Activated CD4-positive, CD25-positive, alpha-beta regulatory T cell treated with anti-CD3 and anti-CD28 coated beads, Interleukin-2, amount 50 U/mL, for 24 hours (primary cell): ENCODE measurements around the gene CNTNAP5.

Experiments
- ATAC-seq, 2 donors: fragments of 150-1000 bp; cut with Tn5 transposase; one replicate each; pipeline ENCODE4 v1.10.0; 2021; ENCODE audit warnings: mild to moderate bottlenecking in 1 of 2, moderate library complexity in 1 of 2

The CNTNAP5 gene

DNA sequence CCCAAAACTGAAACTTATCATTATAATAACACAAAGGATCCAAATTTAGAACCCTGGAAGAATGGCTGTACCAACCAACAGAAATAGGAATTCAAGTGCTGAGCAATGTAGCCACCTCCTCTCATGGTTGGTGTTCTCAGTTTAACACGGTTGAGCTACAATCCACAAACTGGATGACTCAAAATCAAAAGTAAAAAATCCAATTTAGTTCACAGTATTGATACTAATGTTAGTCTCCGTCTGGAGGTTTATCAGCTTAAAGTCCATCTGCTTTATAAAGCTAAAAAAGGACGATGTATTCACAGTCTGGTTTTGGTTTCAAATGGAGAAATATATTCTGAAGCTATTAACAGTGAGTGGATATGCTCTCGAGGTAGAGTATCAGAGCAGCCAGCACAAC, 40.5 kb downstream of the CNTNAP5 start:
- ATAC-seq: no peak

DNA sequence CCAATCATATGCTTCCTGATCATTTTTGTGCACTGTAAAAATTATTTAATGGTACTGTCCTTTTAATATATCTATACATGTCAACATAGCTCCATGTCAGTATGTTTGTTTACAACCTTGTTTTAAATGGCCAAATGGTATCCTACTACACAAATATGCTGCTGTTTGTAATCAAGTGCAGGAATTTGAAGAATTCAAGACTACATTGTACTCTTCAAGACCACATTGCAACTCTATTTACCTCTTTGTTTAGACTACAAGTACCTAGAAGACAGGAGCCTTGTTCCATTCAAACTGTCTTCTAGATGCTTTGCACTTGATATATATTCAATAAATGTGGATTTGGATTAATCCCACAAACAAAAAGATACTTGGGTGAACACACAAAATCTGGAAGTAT, 41.7 kb downstream of the CNTNAP5 start:
- no peak for ATAC-seq

DNA sequence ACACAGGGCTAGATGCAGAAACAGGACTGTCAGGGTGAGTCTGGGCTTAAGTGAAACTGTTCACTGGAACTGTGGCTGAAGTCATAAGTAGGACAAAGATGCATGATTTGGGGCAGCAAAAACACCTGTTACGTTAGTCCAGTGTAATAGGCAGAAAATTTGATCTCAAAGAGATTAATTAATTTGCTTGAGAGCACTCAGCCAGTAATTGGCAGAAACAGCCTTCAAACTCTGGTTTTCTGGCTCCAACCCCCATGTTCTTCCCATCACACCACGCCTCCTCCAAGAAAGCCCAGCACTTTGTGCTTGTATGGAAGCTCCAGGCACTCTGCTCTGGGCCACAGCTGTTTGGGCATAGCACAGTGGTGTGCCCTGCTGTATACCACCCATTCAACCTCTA, 54.0 kb downstream of the CNTNAP5 start:
- no peak for ATAC-seq

DNA sequence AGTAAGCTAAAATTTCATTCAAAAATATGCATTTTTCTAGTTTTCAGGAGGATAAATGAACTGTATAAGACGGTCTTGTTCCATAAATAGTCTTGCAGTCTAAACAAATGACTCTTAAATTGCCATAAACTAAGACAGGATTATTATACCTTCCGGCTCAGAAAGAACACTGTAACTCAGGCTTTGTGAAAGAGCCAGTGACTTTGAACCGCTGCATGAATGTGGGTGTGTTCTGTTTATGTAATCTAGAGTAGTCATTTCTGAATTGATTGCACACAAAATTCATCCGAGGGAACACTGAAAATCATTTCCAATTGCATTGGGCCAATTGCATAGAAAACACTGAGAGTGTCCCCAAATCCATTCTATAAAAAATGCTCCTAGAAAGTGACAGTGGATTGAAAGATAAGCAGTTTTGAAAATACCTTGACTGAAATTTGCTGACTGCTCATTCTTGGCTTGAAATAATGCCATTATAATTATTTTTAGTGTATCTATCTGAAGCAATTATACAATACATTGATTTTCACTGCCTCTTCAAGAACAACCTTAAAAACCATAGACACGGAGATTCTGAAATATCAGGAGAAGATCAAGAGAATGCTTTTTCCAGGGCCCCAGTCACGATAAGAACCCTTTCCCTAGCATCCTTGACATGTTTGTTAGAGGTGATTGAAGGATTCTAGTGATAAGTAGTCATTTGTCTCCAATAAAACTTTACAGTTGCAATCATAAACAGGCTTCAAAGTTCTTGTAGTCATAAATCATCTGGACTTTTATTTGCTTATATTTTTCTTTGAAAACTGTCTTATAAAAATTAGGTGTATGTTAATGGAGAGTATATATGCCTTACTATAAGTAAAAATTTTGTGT, 55.4 kb downstream of the CNTNAP5 start:
- no peak for ATAC-seq

DNA sequence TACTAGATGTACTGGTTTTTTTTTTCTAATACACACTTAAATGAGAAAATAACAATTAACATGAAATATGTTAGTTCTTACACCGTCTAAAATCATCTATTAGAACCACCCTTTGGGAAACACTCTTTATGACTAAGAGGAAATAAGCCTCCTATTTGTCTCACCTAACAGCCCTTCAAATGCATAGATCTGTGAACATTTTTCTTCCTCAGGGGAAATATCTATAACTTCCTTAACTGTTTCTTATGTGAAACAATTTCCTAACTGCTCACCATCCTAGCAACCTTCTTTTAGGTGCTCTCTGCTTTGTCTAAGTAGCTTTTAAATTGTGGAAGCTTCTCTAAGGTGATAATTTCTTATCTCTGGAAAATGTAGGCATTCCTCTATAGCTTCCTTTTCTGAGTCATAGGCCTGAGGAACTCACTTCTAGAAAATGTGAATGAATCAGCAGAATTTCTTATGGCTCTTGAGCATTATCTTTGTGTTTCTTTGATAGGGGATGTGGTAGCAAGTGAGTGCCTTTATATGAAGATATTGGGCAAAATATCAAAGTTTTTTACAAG, 56.1 kb downstream of the CNTNAP5 start:
- ATAC-seq: no peak

DNA sequence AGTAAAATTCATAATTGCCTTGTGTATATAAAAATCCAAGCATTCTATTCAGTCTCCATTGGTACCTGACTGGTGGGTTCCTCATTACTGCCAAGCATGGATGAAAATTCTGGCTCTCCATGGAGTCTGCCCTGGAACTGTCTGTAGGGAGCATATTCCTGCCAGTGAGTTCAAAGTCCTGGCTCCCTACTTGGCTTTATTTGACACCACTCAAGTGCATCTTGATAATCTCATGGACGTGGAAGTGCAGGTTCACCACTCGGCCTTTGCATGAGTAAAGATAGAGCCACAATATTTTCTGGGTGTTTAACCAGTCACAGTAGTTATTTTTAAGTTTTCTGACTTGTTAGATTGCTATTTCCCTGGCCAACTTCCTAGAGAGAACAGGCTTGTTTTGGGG, 63.5 kb downstream of the CNTNAP5 start:
- no peak for ATAC-seq

DNA sequence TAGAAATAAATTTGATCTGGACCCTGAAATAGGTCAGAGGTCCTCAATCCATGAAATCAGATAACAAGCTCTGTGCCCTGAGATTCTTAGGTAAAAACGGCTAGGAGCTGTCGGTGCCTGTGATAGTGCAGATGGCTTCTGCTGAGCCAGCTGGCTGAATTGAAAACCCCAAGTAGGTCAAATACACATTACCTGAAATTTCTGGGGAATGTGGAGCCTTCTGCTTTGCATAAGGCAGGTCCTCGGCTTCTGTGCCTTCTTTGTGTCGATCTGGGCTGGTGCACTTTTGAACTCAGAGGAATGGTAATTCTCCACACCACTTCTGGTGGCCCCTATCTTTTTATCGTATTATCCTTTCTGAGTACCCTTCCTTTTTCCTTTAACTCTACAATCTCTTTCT, 66.6 kb downstream of the CNTNAP5 start:
- ATAC-seq: no peak

DNA sequence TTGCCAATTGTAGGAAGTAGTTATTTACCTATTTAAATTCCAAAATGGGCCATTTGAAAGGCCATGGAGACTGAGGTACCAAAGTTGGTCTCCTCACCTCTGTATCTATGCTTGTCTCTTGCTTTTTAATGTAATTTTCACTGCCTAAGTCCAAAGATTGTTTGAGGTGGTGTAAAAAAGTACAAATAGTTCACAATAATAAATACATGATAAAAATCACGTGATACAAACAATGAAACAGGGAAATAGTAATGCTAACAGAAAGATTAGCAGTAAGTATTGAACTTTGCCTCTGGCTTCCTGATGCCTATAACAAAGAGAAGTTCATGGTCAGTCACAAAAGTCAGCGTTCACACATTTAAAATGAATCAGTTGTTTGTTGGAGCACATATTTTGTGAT, 67.6 kb downstream of the CNTNAP5 start:
- no peak for ATAC-seq

DNA sequence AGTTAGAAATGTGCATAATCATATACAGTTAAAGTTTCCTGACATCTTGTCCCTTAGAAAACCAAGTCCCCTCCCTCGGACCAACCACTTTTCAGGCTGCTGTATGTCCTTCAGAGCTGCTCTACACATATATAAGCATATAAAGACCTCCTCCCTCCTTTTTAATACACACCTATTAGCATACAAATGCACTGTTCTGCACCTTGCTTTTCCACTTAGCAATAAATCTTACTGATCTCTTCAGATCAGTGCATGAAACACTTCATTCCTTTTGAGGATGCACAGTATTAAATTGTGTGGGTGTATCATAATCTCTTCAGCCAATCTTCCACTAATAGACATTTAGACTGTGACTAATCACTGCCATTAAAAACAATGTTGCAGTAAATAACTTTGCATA, 79.8 kb downstream of the CNTNAP5 start:
- no peak for ATAC-seq

DNA sequence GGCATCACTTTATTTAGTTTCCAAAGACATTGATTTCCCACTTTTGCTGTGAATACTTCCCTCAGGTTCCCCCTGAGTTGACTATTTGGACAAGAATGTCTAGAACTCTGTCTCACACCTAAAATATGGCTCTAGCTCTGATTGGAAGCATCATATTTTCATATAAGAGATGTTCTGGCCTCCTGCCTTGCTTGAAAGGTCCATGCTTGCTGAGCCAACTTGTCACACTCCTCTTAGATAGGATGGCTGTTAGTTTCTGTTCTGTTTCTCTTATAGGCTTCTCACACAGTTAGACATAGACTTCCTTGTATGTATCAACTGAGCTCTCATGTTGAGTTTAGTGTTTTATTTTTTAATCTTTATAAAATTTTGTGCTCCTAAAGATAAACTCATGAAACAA, 87.1 kb downstream of the CNTNAP5 start:
- ATAC-seq: no peak

DNA sequence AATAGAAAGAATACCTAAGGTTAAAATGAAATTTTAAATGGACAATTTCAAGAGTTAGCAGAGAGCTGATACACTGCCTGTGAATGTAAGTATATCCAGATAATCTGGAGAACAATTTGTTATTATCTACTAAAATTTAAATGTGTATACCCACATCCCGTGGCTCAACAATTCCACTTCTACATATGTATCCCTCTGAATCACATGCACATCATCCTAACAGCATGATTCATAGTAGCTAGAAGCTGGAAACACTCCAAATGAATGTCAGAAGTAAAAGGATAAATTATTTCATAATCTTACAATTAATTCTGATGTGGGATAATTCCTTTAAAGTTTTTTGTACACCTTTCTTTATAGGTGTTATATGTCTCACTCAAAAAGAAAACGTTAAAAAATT, 87.9 kb downstream of the CNTNAP5 start:
- no peak for ATAC-seq

DNA sequence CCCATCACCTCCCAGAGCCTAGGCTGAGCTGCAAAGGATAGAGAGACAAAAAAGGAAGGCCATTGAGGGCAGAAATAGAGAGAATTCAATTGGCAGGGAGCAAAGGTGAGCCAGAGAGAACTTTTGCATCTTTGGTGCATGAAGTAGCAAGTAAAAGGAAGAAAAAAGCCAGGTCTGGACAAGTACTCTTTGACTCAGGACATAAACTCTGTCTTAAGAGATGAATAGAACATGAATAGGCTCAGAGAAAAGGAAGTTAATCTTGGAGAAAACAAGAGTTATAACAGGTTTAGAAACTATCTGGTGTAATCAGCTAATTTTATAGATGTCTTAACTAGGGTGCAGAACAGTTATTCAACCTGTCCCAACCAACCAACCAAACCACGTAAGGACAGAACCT, 95.2 kb downstream of the CNTNAP5 start:
- ATAC-seq: no peak

DNA sequence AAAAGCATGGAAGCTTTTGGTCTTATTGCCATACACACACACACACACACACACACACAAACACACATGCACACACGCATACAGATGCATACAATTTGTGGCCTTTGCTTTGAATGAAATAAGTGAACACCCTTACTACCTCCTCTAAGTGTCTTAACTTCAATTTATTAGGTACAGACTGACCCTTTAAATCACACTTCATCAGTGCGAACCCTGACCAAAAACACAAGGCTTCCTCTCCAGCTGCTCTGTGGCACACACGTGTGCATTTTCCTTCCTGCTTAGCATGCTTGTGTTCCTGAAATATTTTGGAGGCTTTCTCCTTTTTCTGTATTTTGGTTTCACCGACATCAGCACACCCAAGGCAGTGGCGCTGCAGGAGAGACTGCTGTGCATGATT, 96.0 kb downstream of the CNTNAP5 start:
- no peak for ATAC-seq

DNA sequence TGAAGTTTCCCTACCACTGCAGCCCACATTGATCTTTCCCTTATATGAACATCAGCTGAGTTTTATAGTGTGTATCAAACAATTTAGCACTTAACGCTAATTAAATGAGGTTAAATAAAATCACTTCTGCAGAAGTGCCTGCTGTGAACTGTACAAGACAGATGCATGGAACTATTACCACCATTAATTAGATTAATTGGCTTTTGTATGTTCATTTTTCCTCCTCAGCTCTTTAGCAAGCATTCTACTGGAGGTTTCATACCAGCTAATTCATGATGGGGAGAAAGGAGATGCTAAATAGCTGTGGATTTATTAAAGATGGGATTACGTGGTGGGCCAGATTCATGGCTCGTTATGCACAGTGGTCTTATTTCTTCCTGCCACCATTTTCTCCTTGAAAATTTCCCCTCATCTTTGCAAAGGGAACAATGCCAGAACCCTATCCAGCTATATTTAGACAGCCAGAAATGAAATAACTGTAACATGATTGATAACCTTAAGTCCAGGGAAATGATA, 96.7 kb downstream of the CNTNAP5 start:
- no peak for ATAC-seq

DNA sequence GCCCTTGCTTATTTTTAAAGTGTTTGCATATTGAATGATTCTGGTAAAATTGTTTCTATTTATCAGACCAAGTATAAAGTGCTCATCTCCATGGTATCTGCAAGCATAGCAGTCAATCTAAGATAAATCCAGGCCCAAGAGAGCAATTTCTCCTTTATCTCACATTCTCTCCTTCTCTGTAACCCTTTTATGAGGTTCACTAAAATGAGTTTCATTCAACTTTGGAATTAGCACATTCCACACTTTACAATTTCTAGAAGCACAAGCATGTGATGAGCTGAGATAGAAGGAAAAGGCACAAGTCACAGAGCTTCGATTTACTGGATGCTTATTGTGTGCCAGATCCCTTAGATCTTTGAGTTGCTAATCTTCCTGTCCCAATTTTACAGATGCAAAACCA, 97.3 kb downstream of the CNTNAP5 start:
- ATAC-seq: no peak

DNA sequence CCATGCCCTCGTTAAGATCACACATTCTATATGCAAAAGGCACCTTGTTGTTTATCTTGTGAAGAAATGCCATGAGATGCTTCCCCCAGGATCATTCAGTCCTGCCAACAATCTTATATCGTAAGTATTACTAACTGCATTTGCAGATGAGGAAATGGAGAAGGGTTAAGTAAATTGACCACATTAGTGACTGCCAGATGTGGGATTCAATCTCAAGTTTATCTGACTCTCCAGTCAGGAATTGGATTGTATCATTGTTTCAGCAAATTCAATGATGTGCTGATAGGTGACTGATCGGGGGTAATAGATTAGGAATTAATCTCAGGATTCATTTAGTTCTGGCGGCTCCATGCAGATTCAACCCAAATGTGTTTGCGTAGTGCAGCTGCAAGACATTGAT, 106.2 kb downstream of the CNTNAP5 start:
- no peak for ATAC-seq

DNA sequence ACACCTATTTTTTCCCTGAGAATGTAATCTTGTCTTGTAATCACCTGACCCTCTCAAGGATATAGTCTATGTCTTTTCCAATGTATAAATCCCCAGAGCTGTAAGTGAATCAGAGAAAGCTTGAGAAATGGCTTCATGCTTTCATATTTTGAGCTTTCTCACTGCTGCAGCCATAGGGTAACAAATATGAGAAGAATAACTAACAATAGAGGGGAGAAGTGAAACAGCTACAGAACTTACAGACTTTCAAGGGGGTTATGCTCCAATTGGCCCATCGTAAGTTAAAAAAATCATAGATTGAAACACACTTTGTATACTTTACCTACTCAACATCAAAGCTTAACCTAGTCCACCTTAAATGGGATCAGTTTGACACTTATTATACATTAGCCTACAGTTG, 111.0 kb downstream of the CNTNAP5 start:
- ATAC-seq: no peak

DNA sequence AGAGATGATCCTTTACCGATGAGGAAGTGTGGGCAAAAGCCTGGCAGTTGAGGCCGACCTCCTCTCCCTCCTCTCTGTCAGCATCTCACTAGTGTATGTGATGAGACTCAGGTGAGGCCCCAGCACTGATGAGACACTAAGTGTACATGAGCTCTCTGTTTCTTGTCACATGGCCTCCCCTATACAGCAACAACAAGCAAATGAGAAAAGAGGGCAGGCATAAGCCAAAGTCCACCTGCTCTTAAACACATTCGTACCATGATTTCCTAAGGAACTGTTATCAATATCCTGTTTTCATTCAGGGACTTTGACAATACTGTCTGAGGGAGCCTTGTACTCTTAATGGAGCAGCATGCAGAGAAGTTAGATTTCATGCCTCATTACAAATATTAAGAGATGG, 113.0 kb downstream of the CNTNAP5 start:
- no peak for ATAC-seq

DNA sequence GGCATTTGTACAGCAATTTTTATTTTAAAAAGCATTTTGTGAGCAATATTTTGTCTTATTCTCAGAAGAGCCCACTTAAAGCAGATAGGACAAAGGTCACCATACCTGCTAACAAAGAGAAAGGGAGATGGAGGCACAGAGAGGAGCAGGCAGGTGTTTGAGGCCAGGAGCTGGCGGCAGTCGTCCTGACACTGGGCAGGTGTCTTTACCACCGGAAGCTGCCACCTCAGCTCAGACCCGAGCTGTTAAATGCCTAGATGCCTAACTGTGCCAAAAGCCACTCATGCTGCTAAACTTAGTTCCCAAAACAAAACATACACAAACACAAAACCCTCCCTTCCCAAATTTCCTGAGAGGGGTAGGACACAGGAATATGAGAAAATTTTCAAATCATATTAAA, 120.9 kb downstream of the CNTNAP5 start:
- ATAC-seq: no peak

DNA sequence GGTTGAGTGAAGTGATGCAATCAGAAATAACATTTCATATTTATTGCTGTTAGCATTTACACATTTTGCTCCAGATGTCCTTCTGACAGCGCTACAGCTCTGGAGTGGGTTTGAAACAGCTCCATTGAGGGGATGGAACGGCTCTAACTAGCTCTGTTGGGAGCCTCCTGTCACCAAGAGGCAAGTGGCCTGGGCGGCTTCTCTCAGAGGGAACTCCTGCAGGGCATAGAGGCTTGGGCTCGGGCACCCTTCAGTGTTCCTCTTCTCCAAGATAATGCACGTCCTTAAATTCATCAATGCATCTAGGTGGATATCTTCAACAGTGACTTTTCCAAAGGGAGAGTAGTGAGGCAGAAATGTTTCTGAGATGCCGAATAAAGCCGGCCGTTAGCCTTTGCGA, 122.5 kb downstream of the CNTNAP5 start:
- ATAC-seq: no peak

DNA sequence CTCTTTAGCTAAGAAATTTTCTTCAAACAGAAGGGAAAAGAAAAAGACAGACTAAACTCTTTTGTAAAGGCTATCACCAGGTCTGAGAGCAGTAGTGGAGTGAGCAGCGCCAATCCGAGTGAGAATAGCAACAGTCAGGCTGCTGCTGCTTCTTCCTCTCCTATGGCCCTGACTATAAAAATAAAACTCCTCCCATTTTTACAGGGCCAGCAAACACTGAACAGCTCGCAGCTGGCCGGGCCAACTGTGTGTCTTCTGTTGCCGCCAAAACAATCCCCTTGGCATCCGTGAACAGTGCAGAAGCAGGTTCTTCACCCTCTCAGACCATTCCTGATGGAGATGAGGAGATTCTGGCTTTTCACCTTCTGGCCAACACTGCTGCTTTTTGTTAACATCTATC, 124.5 kb downstream of the CNTNAP5 start:
- no peak for ATAC-seq

DNA sequence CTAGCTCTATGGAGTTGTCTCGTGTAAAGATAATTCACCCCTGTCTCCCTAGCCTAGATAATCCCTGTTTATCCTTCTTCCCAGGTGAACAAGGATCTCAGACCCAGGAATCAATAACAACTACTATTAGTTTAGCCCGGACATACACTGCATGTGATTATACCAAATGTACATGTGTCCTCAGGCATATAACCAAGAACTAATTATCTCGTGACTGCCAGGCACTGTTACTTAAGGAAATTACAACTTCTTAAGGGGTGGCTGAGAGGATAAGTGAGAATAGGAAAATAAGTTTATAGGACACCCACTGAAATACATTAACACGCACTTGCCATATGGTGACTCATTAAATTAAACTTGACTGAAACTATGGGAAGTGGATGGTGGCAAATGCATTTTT, 126.6 kb downstream of the CNTNAP5 start:
- no peak for ATAC-seq

DNA sequence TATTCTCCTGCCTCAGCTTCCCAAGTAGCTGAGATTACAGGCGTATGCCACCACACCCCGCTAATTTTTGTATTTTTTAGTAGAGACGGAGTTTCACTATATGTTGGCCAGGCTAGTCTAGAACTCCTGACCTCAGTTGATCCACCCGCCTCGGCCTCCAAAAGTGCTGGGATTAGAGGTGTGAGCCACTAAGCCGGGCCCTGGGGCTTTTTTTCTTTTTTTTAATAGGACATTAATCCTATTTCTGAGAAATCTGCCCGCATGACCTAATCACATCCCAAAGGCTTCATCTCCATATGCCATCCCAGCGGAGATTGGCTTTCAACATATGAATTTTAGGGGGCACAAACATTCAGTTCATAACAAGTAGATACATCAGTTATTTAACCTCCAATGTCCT, 128.6 kb downstream of the CNTNAP5 start:
- ATAC-seq: no peak

DNA sequence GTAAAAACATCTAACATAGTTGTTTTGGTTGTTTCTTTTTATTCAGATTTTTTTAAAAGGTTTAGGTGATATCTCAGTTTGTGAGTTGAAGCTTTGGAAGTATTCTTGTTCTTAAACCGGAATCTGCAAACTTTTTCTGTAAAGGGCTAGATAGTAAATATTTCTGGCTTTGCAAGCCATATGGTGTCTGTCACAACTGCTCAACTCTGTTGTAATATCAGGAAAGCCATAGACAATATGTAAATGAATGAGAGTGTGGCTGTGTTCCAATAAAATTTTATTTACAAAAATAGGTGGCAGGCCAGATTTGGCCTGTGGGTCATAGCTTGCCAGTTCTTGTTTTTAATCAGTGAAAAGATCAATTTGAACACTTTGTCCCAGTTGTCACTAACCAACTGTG, 134.1 kb downstream of the CNTNAP5 start:
- ATAC-seq: no peak

DNA sequence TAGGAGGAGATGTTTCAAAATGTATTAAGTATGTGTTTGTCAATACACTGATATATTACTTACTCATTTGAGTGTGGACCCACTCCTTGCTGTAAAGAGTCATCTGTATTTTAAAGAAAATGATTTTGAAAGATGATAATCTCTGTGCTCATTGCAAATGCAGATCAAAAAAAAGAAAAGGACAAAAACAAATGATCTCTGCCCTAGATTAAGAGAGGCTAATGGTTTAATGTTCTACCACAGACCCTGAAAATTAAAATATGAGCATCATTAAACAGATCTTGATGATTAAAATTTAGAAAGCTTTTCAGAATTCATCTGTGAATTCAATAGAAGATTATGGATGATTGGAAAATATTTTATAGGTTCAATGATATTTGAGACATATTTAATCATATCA, 136.5 kb downstream of the CNTNAP5 start:
- no peak for ATAC-seq
